Peyer's patch (tissue), 4 donors: ENCODE data around the gene ZNF775.

ENCODE experiments used
- POLR2A ChIP-seq, 2 donors: fragments of 450-650 bp; IDR thresholded peaks; one replicate each; pipeline ENCODE4 v1.5.1; 2017; ENCODE audit warnings: antibody characterized with exemption in 2 of 2, mild to moderate bottlenecking in 2 of 2, moderate library complexity in 2 of 2
- TF ChIP-seq, protein P1 (sequence below), 6 experiments: fragments of 450-650 bp in 4 of 6; fragments of 200-600 bp in 2 of 6; sonication (generic) in 1 of 6; IDR thresholded peaks; one replicate each; pipeline ENCODE4 v1.5.1; 2017 to 2019; ENCODE audit warnings: antibody characterized with exemption in 6 of 6, mild to moderate bottlenecking in 3 of 6, moderate library complexity in 1 of 6

DNA sequence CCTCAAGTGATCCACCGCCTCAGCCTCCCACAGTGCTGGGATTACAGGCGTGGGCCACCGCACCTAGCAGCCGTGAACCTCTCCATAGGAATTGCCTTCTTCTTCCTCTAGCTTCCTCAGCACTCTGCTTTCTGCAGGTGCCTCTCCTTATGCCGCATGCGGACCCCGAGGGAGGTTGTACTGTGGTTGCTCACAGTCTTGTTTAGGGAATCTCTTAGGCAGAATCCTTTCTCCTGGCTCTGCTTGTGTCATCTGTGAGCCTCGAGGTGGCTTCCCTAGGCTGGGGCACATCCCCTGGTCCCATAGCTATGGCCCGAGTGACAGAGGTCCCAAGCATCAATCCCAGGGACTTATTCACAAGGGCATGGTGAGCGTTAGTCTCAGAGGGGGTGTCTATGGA, 38.1 kb downstream of the ZNF775 start:
- TF ChIP-seq, protein P1, sequence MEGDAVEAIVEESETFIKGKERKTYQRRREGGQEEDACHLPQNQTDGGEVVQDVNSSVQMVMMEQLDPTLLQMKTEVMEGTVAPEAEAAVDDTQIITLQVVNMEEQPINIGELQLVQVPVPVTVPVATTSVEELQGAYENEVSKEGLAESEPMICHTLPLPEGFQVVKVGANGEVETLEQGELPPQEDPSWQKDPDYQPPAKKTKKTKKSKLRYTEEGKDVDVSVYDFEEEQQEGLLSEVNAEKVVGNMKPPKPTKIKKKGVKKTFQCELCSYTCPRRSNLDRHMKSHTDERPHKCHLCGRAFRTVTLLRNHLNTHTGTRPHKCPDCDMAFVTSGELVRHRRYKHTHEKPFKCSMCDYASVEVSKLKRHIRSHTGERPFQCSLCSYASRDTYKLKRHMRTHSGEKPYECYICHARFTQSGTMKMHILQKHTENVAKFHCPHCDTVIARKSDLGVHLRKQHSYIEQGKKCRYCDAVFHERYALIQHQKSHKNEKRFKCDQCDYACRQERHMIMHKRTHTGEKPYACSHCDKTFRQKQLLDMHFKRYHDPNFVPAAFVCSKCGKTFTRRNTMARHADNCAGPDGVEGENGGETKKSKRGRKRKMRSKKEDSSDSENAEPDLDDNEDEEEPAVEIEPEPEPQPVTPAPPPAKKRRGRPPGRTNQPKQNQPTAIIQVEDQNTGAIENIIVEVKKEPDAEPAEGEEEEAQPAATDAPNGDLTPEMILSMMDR (IDR thresholded peaks at IDR 0.05): no peak
- no peak for TF ChIP-seq POLR2A (IDR thresholded peaks at IDR 0.05)
